Ishikawa (cell line): ENCODE data around the gene ABCB6.
A peak's percentile ranks its signal among the peaks of the same experiment; 100 is the strongest.

Experiments
- CEBPB ChIP-seq: IDR thresholded peaks from 2 replicates; pipeline ENCODE4 v1.6.1; 2012
- CREB1 ChIP-seq: IDR thresholded peaks from 2 replicates; pipeline ENCODE4 v1.6.1; 2012; ENCODE audit warnings: low read depth
- EGR1 ChIP-seq: IDR thresholded peaks from 2 replicates; pipeline ENCODE4 v1.6.1; 2012
- EP300 ChIP-seq: IDR thresholded peaks from 2 replicates; pipeline ENCODE4 v1.6.1; 2012; ENCODE audit warnings: borderline replicate concordance
- FOXM1 ChIP-seq: IDR thresholded peaks from 2 replicates; pipeline ENCODE4 v1.6.1; 2012; ENCODE audit warnings: low read depth, borderline replicate concordance
- MAX ChIP-seq: IDR thresholded peaks from 2 replicates; pipeline ENCODE4 v1.6.1; 2012
- NFIC ChIP-seq: IDR thresholded peaks from 2 replicates; pipeline ENCODE4 v1.6.1; 2012
- RAD21 ChIP-seq: IDR thresholded peaks from 2 replicates; pipeline ENCODE4 v1.6.1; 2012; ENCODE audit warnings: low read depth
- REST ChIP-seq: IDR thresholded peaks from 2 replicates; pipeline ENCODE4 v1.6.1; 2012; ENCODE audit warnings: low read depth, mild to moderate bottlenecking
- TAF1 ChIP-seq: IDR thresholded peaks from 2 replicates; pipeline ENCODE4 v1.6.1; 2012; ENCODE audit warnings: low read depth, mild to moderate bottlenecking
- TCF12 ChIP-seq: IDR thresholded peaks from 2 replicates; pipeline ENCODE4 v1.6.1; 2012; ENCODE audit warnings: low read depth
- TEAD4 ChIP-seq: IDR thresholded peaks from 2 replicates; pipeline ENCODE4 v1.6.1; 2012
- USF1 ChIP-seq: IDR thresholded peaks from 2 replicates; pipeline ENCODE4 v1.6.1; 2012
- YY1 ChIP-seq: IDR thresholded peaks from 2 replicates; pipeline ENCODE4 v1.6.1; 2012; ENCODE audit warnings: low read depth
- ZBTB7A ChIP-seq: IDR thresholded peaks from 2 replicates; pipeline ENCODE4 v1.6.1; 2012; ENCODE audit warnings: low read depth

ABCB6 gene

GRCh38 chr2:219245148-219245898 lies 26.6 kb upstream of the ABCB6 start, which contains the start of the genes GLB1L and STK16:
GLB1L (minus strand) TSS chr2:219245444; CDS start chr2:219243573, 1,871 bp downstream.
STK16 (plus strand) TSS chr2:219245479; CDS start chr2:219246000, 521 bp downstream.
- TF ChIP-seq TAF1 (peak; percentile 66), TCF12 (no peak), EGR1 (no peak), TEAD4 (no peak), NFIC (no peak), REST (no peak), FOXM1 (no peak), EP300 (no peak), YY1 (0 out of 2 replicates have a peak, but pooled peaks have one; percentile 17), CREB1 (peak; percentile 87), MAX (no peak), RAD21 (0 out of 2 replicates have a peak, but pooled peaks have one; percentile 3), USF1 (no peak), CEBPB (no peak), ZBTB7A (no peak)

GRCh38 chr2:219244789-219245147 lies 26.0 kb upstream of the ABCB6 start:
- TF ChIP-seq MAX = no peak
- TF ChIP-seq USF1 = no peak
- TF ChIP-seq FOXM1 = no peak
- TF ChIP-seq TEAD4 = no peak
- no peak for TF ChIP-seq EGR1
- TF ChIP-seq NFIC = no peak
- TF ChIP-seq ZBTB7A = no peak
- TF ChIP-seq YY1 = no peak
- TF ChIP-seq RAD21 = no peak
- TF ChIP-seq REST = no peak
- TF ChIP-seq CEBPB = no peak
- TF ChIP-seq EP300 = no peak

GRCh38 chr2:219243291-219243761 lies 24.6 kb upstream of the ABCB6 start:
- TF ChIP-seq MAX (no peak), NFIC (no peak), TEAD4 (no peak), USF1 (no peak), FOXM1 (no peak), YY1 (no peak)

- no peak for TF ChIP-seq NFIC
- no peak for TF ChIP-seq USF1
- TF ChIP-seq MAX = no peak
- TF ChIP-seq EP300 = no peak
- TF ChIP-seq TEAD4 = no peak
- TF ChIP-seq YY1 = no peak
- TF ChIP-seq RAD21 = no peak
- TF ChIP-seq TCF12 = no peak
- no peak for TF ChIP-seq REST
- no peak for TF ChIP-seq FOXM1
- no peak for TF ChIP-seq CEBPB
- TF ChIP-seq CREB1 = no peak
- no peak for TF ChIP-seq ZBTB7A
- TF ChIP-seq EGR1 = no peak
- no peak for TF ChIP-seq TAF1
Observed at GRCh38 chr2:219234331-219234730, 15.6 kb upstream of the ABCB6 start.
